RWPE2 (cell line): ENCODE data around the gene KIF3C.
"Not testable (repeated sequence)": the region's sequence is repeated elsewhere in the genome, so short reads cannot be mapped to it uniquely, and the experiment has no call there.

ENCODE experiments used
- ATAC-seq: fragments of 200-7000 bp; cut with Tn5 transposase; 3 replicates; pipeline ENCODE4 v1.9.1; 2021; ENCODE audit warnings: low read depth
- DNase-seq: peaks from one replicate; pipeline ENCODE4 v3.0.0-alpha.2; 2020; ENCODE audit warnings: low spot score
- H3K27ac ChIP-seq: fragments of 450-650 bp; 2 replicates; pipeline ENCODE4 v1.5.1; 2017; ENCODE audit warnings: mild to moderate bottlenecking; ENCODE audit not compliant: poor library complexity, severe bottlenecking
- H3K27me3 ChIP-seq: fragments of 250-450 bp; sonication (Bioruptor Pico); 2 replicates; pipeline ENCODE4 v1.5.1; 2021; ENCODE audit warnings: mild to moderate bottlenecking, moderate library complexity; ENCODE audit not compliant: insufficient read depth, poor library complexity, severe bottlenecking
- H3K36me3 ChIP-seq: fragments of 250-450 bp; sonication (Bioruptor Pico); 2 replicates; pipeline ENCODE4 v1.5.1; 2020; ENCODE audit warnings: low read depth, mild to moderate bottlenecking, moderate library complexity
- H3K4me1 ChIP-seq: fragments of 250-450 bp; sonication (Bioruptor Pico); 2 replicates; pipeline ENCODE4 v1.5.1; 2021; ENCODE audit warnings: mild to moderate bottlenecking, moderate library complexity; ENCODE audit not compliant: insufficient read depth, poor library complexity, severe bottlenecking
- H3K4me3 ChIP-seq: fragments of 250-450 bp; sonication (Bioruptor Pico); 2 replicates; pipeline ENCODE4 v1.5.1; 2021; ENCODE audit warnings: mild to moderate bottlenecking, moderate library complexity; ENCODE audit not compliant: severe bottlenecking
- H3K9me3 ChIP-seq: fragments of 250-450 bp; sonication (Bioruptor Pico); 2 replicates; pipeline ENCODE4 v1.5.1; 2021; ENCODE audit warnings: mild to moderate bottlenecking, moderate library complexity; ENCODE audit not compliant: severe bottlenecking
- TF ChIP-seq, protein P1 (sequence below): fragments of 450-650 bp; IDR thresholded peaks from one replicate; pipeline ENCODE4 v1.5.1; 2017; ENCODE audit warnings: mild to moderate bottlenecking, moderate library complexity; ENCODE audit not compliant: poor library complexity, severe bottlenecking

Gene KIF3C

DNA sequence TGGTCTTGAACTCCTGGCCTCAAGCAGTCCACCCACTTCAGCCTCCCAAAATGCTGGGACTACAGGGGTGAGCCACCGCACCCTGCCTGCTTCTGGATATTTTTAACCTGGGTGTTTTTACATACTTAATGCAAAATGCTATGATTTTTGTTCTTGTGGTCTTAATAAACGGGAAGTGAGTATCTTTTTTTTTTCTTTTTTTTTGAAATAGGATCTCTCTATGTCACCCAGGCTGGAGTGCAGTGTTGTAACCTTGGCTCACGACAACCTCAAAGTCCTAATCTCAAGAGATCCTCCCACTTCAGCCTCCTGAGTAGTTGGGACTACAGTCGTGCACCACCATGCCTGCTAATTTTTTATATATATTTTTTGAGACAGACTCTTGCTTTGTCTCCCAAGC lies 84.8 kb downstream of the KIF3C start:
- no peak for DNase-seq
- Histone ChIP-seq H3K9me3 (no peaks in the 10 kb centered on the region), H3K27ac (no peak overlapping the region), H3K36me3 (no peaks in the 10 kb centered on the region), H3K27me3 (no peaks in the 10 kb centered on the region), H3K4me3 (no peak overlapping the region), H3K4me1 (no peaks in the 10 kb centered on the region)
- TF ChIP-seq, protein P1, sequence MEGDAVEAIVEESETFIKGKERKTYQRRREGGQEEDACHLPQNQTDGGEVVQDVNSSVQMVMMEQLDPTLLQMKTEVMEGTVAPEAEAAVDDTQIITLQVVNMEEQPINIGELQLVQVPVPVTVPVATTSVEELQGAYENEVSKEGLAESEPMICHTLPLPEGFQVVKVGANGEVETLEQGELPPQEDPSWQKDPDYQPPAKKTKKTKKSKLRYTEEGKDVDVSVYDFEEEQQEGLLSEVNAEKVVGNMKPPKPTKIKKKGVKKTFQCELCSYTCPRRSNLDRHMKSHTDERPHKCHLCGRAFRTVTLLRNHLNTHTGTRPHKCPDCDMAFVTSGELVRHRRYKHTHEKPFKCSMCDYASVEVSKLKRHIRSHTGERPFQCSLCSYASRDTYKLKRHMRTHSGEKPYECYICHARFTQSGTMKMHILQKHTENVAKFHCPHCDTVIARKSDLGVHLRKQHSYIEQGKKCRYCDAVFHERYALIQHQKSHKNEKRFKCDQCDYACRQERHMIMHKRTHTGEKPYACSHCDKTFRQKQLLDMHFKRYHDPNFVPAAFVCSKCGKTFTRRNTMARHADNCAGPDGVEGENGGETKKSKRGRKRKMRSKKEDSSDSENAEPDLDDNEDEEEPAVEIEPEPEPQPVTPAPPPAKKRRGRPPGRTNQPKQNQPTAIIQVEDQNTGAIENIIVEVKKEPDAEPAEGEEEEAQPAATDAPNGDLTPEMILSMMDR: no peak
- ATAC-seq: no peak

DNA sequence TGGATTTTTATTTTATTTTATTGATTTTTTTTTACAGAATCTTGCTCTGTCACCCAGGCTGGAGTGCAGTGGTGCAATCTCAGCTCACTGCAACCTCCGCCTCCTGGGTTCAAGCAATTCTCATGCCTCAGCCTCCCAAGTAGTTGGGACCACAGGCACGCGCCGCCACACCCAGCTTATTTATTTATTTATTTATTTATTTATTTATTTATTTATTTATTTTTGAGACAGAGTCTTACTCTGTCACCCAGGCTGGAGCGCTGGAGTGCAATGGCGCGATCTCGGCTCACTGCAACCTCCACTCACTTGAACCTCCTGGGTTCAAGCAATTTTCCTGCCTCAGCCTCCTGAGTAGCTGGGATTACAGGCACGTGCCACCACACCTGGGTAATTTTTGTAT lies 86.0 kb downstream of the KIF3C start:
- not testable (repeated sequence) for H3K27me3 ChIP-seq, H3K36me3 ChIP-seq, H3K9me3 ChIP-seq, H3K4me3 ChIP-seq, DNase-seq, H3K4me1 ChIP-seq, ATAC-seq, H3K27ac ChIP-seq

DNA sequence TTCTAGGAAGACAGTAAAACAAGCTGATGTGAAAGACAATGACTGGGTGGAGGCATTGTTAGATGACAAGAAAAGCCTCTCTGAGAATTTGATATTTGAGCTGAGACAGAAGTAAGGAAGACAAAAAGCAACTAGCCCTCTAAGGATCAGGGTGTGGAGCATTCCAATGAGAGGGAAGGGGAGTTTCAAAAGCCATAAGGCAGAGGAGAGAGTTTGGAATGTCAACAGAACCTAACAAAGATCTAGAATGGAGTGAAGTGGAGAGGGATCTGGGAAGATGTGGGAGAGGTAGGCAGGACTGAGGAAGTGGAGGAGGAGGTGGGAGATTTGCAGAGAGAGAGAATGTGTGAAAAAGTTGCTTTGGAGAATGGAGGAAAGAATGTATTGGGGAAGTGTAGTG lies 86.7 kb downstream of the KIF3C start:
- H3K4me1 ChIP-seq: no peaks in the 10 kb centered on the region
- no peaks in the 10 kb centered on the region for H3K36me3 ChIP-seq
- no peaks in the 10 kb centered on the region for H3K9me3 ChIP-seq
- DNase-seq (no peak), ATAC-seq (0 out of 3 replicates have a peak, but pooled peaks have one; percentile 33)
- H3K27me3 ChIP-seq: no peaks in the 10 kb centered on the region
- TF ChIP-seq, protein P1: no peak
- no peak overlapping the region for H3K4me3 ChIP-seq
- H3K27ac ChIP-seq: no peak overlapping the region

DNA sequence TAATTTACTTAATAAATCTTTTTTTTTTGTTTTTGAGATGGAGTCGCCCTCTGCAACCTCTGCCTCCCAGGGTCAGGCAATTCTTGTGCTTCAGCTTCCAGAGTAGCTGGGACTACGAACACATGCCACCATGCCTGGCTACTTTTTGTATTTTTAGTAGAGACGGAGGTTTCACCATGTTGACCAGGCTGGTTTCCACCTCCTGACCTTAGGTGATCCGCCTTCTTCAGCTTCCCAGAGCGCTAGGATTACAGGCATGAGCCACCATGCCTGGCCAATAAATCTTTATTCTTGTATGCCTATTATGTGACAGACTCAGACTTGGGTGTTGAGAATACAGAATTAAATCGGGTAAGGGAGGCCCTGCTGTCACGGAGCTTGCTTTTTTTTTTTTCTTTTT lies 87.3 kb downstream of the KIF3C start:
- no peak for DNase-seq

DNA sequence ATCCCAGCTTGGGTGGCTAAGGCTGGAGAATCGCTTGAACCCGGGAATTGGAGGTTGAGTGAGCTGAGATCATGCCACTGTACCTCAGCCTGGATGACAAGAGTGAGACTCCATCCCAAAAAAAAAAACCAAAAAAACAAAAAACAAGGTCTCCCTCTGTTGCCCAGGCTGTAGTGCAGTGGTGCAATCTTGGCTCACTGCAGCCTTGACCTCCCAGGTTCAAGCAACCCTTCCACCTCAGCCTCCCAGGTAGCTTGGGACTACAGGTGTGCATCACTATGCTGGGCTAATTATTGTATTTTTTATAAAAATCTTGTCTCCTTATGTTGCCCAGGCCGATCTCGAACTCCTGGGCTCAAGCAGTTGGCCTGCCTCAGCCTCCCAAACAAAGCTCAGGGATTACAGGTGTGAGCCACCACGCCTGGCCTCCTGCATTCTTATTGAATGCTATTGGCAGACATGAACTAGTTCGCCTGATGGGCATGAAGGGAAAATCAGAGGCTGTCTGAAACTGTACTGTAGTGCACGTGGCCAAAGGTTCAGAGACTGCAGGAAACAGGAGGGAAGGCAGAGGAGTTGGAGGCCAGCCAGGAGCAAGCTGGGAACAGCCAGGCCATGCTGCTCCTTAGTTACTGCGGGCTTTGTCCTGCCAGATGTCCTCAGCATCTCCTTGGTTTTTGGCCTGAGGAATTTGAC lies 88.0 kb downstream of the KIF3C start:
- Histone ChIP-seq H3K27me3 (no peaks in the 10 kb centered on the region), H3K9me3 (no peaks in the 10 kb centered on the region), H3K36me3 (no peaks in the 10 kb centered on the region), H3K4me1 (no peaks in the 10 kb centered on the region), H3K27ac (no peak overlapping the region), H3K4me3 (no peak overlapping the region)
- DNase-seq (no peak), ATAC-seq (no peak)
- TF ChIP-seq, protein P1: no peak

More for the DNA sequence above, 87.3 kb downstream of the KIF3C start:
- Histone ChIP-seq H3K27me3 (no peaks in the 10 kb centered on the region), H3K4me3 (no peak overlapping the region), H3K36me3 (no peaks in the 10 kb centered on the region), H3K4me1 (no peaks in the 10 kb centered on the region), H3K27ac (no peak overlapping the region), H3K9me3 (no peaks in the 10 kb centered on the region)
- no peak for ATAC-seq
- TF ChIP-seq, protein P1: no peak
